HG03558 (cell line): ENCODE data around the gene SOX14.

ENCODE experiments used
- ATAC-seq: cut with Tn5 transposase; IDR thresholded peaks from one replicate; pipeline ENCODE4 v1.9.1; 2021; ENCODE audit warnings: moderate number of reproducible peaks; ENCODE audit not compliant: unreplicated experiment; ENCODE audit errors: extremely low read depth

Gene SOX14

GRCh38 chr3:137767538-137768360 is 3.6 kb downstream of the SOX14 start:
- ATAC-seq: no peak

DNA sequence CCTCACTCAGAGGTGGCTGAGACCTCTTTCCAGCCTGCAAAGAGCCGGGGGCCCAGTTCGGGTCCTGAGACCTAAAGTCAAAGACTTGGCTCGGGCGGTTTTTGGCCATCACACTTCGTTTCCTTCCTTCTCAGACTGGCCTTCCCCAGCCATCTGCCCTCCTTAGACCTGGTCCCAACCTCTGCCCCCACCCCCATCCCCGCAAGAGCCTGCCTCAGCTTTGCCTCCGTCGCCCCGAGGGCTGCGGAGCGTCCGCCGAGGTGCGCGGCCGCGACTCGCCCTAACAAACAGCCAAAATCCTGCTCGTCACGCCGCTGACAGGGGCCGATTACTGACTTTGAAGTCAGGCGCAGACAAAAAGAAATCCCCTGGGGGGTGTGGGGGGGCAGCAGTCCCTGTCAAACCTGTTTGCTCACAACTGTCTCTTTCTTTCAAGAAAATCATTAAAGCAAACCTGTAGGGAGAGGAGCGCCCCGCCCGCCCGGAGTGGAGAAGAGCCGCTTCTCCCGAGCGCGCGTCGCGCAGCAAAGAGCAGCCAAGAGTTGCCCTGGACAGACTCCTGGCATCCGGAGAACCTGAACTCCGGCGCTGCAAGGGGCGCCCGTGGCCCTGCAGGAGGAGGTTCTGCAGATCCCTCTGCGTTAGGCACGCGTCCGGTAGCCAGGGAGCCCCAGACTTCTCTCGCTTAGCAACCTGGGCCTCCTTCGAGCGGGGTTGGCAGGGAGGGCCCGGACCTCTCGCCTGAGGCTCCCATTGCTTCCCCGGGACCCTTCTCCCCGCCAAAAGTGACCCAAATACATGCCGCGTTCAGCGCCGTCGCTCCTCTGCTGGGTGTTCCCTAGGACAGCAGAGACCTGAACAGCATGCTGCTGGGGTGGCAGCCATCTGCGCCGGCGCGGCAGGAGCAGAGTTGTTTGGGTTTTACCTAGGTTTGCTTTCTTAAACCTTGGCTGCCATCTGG is 4.5 kb downstream of the SOX14 start:
- no peak for ATAC-seq

GRCh38 chr3:137769322-137770065 is 5.4 kb downstream of the SOX14 start:
- ATAC-seq: no peak

DNA sequence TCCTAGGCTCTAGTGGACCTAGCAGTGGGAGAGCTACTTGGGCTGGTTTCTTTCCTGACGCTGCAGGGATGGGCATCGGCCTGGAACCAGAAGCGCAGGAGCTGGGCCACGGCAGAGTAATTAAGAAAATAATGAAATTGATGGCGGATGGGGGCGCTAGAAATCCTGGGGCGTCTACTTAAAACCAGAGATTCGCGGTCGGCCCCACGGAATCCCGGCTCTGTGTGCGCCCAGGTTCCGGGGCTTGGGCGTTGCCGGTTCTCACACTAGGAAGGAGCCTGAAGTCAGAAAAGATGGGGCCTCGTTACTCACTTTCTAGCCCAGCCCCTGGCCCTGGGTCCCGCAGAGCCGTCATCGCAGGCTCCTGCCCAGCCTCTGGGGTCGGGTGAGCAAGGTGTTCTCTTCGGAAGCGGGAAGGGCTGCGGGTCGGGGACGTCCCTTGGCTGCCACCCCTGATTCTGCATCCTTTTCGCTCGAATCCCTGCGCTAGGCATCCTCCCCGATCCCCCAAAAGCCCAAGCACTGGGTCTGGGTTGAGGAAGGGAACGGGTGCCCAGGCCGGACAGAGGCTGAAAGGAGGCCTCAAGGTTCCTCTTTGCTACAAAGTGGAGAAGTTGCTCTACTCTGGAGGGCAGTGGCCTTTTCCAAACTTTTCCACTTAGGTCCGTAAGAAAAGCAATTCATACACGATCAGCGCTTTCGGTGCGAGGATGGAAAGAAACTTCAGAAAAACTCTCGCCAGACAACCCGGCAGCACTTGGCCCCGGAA is 6.1 kb downstream of the SOX14 start:
- no peak for ATAC-seq

DNA sequence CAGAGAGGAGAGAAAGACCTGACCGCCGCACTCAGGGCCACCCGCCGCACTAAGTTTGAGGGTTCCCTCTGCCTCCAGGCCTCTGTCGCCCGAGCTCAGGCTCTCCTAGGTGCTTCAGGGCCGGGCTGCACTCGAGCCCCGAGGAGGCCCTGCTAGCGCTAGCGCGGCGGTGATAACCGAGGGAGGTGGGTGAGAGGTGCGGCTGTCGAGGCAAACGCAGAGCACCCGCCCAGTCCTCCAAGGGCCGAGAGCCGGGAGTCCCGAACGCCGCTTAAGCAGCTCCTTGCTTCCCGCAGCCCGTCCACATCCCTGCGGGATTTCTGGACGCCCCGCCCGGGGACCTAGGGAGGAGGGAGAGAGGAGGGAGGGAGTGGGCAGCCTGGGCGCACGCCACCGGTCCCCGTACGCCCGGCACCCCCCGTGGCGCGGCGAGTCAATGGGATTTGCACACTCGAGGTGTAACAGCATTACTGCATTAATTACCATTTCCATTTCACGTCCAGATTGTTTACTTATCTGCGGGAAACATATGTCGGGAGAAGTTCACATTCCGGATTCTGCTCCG is 6.8 kb downstream of the SOX14 start:
- no peak for ATAC-seq

GRCh38 chr3:137771401-137772213 is 7.5 kb downstream of the SOX14 start:
- ATAC-seq: no peak

GRCh38 chr3:137772214-137772955 is 8.3 kb downstream of the SOX14 start:
- ATAC-seq: no peak

DNA sequence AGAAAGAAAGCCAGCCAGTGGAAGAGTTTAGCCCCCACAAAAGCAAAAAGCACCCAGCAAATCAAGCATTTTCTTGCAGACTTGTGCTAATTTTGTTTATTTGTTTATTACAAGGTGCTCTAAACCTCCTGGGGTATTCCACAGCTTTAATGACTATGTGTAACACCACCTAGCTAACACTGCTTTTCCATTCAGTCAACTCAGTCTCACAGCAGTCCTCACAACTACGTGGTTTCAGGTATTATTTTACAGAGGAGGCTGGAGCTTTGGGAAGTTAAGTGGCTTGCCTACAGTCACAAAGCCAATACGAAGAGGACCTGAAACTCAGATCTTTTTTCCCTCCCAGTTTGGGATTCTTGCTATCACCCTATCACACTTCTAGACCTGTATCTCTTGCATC is 14.8 kb downstream of the SOX14 start:
- no peak for ATAC-seq

GRCh38 chr3:137787529-137787928 is 23.4 kb downstream of the SOX14 start:
- no peak for ATAC-seq

DNA sequence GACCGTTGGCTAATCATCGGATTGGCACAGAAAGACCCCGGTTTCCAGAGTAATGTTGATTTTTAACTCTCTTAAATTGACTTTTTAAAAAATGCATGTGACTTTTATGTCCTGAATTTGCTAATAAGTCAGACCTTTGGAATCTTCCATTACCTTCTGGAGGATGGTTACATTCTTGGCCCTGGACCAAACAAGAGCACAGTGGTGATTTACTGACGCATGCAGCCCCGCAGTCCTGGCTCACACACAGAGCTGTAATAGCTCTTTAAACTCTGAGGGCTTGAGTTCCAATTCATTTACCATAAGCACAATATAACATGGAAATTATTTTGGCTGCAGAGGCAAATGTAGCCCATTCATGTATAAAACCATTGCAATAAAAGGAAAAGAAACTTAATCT is 25.1 kb downstream of the SOX14 start:
- ATAC-seq: no peak

DNA sequence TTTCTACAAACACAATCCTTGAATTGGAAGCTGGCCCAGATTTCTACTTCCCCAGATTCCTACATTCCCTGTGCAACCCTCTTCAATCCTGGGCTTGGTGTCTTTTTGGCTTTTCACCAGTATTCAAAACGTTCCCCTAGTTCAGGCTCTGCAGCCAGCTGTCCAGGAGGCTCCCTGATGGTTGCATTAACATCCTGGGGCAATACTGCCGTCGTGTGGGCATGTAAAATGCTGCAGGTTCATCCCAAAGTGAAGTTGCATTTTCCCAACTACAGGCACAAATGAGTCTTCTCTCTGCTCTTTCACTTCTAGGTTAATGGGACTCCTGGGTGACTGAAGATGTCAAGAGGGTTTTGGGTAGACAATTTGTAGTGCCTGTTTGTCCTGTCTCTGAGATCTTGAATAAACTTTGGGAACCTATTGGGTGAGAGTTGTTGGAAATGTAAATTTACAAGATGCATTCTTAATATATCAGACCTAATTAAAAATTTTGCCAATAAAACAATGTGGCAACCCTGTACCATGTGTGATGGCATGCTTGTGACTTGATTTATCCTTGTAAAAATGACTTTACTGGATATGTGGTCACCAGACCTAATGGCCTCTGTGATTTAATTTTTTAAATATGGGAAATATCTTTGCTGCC is 28.6 kb downstream of the SOX14 start:
- no peak for ATAC-seq

DNA sequence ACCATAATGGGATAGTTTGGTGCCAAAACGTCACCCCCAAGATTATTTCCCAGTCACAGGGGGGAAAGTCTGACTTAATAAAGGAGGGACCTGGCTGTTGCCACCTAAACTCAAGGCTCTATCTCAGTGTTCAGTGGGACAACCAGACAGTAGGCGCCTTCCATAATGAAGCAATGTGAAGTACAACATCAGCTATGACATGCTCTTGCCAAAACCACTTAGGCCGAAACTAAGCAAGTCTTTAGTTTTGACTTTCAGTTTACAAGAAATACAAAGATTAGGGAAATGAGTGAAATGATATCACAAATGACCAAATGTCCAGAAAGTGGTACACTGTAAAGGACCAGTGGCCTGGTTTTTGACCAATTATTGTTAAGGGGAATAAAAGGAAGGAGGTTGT is 32.9 kb downstream of the SOX14 start:
- ATAC-seq: no peak

DNA sequence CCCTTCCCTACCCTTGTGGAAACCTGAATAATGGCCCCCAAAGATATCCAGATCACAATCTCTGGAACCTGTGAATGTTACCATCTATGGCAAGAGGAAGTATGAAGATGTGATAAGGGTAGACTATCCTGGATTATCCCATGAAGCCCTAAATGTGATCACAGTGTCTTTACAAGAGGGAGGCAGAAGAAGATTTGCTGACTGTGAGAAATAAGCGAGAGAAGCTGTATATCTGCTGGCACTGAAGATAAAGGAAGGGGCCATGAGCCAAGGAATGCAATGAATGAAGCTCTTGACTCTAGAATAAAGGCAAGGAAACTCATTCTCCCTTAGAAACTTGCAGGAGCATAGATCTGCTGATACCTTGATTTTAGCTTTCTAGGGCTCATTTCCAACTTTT is 39.1 kb downstream of the SOX14 start:
- ATAC-seq: no peak

- no peak for ATAC-seq
Observed at GRCh38 chr3:137807998-137808397, 43.9 kb downstream of the SOX14 start.

DNA sequence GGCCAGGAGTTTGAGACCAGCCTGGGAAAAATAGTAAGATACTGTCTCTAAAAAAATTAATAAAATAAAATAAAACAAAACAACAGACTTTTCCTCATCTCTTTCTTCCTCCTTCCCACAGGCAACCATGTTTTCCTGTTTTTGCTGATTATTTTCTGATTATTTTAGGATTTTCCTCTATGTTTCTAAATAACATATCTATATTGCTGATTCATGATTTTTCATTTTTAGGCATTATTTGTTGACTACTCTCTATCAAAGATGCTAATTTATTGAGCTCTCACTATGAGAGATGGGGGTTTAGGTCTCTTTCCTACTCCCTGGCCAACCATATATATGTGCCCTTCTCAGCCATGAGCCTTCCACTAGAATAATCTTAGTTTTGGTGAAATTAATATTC is 45.4 kb downstream of the SOX14 start:
- no peak for ATAC-seq

DNA sequence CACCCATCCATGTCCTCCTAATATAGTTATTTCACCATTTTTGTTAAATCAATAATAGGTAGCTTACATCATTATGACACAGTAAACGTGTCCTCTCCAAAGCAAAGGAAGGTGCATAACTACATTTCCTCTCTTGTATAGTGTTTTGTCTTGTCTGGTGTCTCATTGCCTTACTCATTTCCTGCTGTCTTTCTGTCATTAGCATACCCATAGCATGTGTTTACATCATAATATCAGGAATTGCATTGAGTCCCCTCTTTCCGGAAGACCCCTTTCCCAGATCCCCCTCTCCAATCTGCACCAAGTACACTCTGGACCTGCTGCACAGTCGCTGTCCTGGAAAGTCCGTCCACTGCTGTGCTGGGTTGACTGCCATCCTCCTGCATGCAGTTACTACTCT is 47.9 kb downstream of the SOX14 start:
- no peak for ATAC-seq

- ATAC-seq: no peak
Observed at GRCh38 chr3:137815251-137815650, 51.1 kb downstream of the SOX14 start.
